H7 (cell line): ENCODE measurements around the gene ERGIC1. TPM values are rescaled to one million over a fixed set of nuclear protein-coding genes. Genes with fewer than 3 reads are reported as not detected.
A peak's percentile ranks its signal among the peaks of the same experiment; 100 is the strongest.

Experiments used
- DNase-seq: peaks from one replicate; pipeline ENCODE4 v3.0.0; 2012
- H3K27me3 ChIP-seq: 2 replicates; pipeline ENCODE4 v1.6.0; 2011; ENCODE audit warnings: mild to moderate bottlenecking, low read length; ENCODE audit not compliant: control insufficient read depth, insufficient read depth
- H3K36me3 ChIP-seq: replicated peaks from 2 replicates; pipeline ENCODE4 v1.5.1; 2011; ENCODE audit warnings: low read length; ENCODE audit not compliant: control insufficient read depth, insufficient read depth
- H3K4me3 ChIP-seq: 2 replicates; pipeline ENCODE4 v1.5.1; 2011; ENCODE audit warnings: low read depth, mild to moderate bottlenecking, control low read depth, low read length, moderate library complexity; ENCODE audit not compliant: insufficient read depth
- total RNA-seq: library from RNA; depleted of rRNA; stranded (reverse); fragments of >200 nt; shearing (Covaris generic); gene quantifications from 2 replicates; pipeline ENCODE4 v1.2.3, GENCODE V29; 2014

Gene ERGIC1
- total RNA-seq, 1 experiment from 2014 or later, result 102 TPM

DNA sequence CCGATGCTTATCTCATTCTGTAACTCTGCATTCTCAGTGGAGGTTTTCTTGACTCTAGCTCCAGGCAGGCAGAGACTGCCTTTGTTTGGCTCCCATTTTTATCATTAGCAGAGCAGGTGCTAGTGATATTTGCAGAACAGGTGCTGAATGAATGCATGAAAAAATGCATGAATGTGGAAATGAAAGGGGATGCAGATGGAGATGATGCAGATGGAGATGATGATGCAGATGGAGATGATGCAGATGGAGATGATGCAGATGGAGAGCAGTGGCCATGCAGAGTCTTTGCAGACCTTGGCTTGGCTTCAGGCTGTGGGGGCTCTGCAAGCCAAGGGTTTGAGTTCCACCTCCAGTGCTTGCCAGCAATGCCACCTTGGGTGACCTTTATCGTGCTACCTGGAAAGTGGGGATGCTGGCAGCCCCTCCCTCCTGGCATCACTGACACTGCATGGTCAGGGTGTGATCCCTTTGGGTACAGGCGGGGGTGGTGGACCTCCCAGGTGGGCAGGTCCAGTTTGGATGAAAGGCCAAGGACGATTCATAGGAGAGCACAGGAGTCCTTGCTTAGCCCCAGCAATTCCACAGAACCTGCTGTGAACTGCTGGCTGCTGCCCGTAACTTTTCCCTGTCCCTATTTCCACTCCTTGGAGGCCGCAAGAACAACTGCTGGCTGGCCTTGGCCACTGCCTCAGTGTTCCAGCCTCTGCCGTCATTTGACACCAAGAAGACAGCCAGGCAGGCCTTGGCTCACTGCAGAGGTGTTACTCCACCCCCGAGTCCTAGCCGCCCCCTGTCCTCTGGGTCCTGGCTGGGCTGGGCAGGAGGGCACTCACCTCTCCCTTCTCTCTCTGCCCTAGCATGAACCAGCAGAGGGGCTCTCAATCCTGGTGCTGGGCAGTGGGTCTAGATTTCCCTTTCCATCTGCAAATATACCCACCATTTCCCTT, 33.0 kb downstream of the ERGIC1 start:
- H3K36me3 ChIP-seq, result peaks cover 1% of the 10 kb centered on the region
- H3K27me3 ChIP-seq, result no peaks in the 10 kb centered on the region
- DNase-seq, result peak; percentile 72
- H3K4me3 ChIP-seq, result no peak overlapping the region

DNA sequence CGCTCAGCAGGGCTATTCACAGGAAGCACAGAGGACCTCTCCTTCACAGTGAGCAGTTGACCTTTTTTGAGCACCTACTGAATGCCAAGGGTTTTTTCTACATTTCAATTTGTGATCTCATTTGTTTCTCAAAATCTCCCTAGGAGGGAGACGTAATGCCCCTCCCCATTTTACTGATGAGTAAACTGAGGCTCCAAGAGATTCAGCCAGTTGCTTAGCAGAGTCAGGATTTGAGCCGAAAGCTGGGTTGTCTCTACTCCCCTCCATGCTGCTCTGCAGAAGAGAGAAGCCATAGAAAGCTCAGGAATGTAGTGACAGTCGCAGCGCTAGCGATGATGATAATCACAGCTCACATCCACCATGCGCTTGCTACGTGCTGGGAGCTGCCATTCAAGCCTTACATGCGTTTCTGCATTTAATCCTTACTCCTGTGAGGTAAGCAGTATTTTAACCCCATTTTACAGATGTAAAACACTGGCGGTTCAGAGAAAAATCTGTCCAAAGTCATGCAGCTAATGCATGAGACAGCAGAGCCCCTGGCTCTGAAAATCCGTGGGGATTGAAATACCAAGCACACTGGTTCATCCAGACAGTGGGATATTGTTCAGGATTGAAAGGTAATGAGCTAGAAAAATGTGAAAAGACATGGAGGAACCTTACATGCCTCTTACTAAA, 33.8 kb downstream of the ERGIC1 start:
- DNase-seq, result no peak
- no peaks in the 10 kb centered on the region for H3K27me3 ChIP-seq
- no peak overlapping the region for H3K4me3 ChIP-seq
- peaks cover 1% of the 10 kb centered on the region; the same call in 1 of the 2 replicates for H3K36me3 ChIP-seq

DNA sequence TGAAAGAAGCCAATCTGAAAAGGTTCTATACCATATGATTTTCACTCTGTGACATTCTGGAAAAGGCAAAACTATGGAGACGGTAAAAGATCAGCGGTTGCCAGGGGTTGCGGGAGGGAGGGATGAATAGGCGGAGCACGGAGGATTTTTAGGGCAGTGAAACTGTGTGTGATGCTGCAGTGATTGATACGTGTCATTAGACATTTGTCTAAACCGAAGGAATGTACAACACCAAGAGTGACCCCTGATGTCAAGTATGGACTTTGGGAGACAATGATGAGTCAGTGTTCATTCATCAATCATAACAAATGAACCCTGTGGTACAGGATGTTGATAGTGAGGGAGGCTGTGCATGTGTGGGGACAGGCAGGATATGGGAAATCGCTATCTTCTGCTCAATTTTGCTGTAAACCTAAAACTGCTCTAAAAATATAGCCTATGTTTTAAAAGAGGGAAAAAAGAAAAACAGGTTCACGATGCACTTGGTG, 34.4 kb downstream of the ERGIC1 start:
- H3K4me3 ChIP-seq, result no peak overlapping the region
- peaks cover 1% of the 10 kb centered on the region; the same call in 1 of the 2 replicates for H3K36me3 ChIP-seq
- no peak for DNase-seq
- H3K27me3 ChIP-seq, result no peaks in the 10 kb centered on the region

DNA sequence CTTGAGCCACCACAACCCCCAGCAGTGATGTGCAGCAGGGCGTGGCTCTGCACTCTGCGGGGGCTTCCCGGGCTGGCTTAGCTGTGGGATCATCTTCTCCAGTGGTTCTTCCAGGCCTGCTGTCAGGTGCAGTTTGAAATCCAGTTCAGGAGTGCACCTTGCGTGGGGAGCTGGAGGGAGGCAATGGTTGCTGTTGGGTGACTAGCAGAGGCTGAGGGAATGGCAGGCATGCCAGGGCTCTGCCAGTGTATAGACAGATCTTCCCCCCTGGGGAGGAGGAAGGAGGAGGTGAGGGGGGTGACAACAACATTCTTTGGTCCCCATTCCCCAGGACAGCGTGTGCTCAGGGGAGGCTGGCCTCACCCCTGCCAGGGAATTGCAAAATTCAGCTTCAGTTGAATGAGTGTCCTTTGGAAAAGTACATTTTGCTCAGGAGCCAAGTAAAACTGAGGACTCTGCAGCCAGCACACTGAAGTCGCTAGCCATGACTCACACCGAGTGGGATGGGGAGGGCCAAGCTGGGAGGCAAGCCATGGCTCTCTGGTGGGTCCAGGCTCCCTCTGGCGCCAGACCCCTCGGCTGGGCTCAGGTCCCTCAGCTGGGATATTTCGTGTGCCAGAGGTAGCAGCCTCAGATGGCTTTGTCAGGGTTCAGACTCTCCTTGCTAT, 35.0 kb downstream of the ERGIC1 start:
- Histone ChIP-seq H3K27me3 (no peaks in the 10 kb centered on the region), H3K4me3 (no peak overlapping the region), H3K36me3 (peaks cover 1% of the 10 kb centered on the region; the same call in 1 of the 2 replicates)
- no peak for DNase-seq

DNA sequence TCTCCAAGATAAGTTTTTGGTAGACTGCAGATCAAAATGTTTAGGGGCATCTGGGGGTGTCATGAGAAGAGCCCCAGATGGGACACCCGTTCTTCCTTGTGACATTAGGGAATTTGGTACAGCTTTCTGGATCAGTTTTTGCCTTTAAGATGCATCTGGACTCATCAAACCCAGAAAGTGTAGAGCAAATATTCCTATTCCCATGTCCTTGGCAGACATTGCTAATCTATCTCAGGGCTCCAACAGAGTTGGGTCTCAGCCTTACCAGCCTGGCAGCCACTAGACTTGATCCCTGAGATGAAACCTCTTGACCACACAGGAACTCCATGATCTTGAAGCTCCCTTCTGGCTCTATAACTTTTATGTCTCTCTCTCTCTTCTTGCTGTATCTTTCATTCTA, 35.6 kb downstream of the ERGIC1 start:
- no peak for DNase-seq
- H3K27me3 ChIP-seq, result no peaks in the 10 kb centered on the region

DNA sequence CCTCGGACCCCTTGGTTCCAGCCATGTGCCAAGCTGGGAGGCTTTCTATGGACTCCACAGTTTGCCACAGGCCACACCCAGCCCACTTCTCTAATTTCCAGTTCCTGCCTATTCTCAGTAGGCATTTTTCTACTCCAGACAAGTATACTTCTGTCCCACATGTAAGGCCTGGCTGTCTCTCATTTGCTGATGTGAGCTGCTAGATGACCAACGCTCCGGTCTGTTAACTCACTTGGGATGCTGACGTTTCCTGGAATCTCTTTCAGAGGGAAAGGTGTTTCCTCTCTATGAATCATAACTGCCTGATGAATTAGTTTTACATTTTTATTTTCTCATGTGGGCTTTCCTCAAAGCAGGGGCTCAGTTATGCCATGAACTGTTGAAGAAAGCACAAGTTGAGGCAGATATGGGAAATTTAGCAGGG, 36.3 kb downstream of the ERGIC1 start:
- no peaks in the 10 kb centered on the region for H3K27me3 ChIP-seq
- DNase-seq, result no peak
- no peak overlapping the region for H3K4me3 ChIP-seq
- H3K36me3 ChIP-seq, result peaks cover 1% of the 10 kb centered on the region; the same call in 1 of the 2 replicates

More for the DNA sequence above, 35.6 kb downstream of the ERGIC1 start:
- Histone ChIP-seq H3K4me3 (no peak overlapping the region), H3K36me3 (peaks cover 1% of the 10 kb centered on the region; the same call in 1 of the 2 replicates)

DNA sequence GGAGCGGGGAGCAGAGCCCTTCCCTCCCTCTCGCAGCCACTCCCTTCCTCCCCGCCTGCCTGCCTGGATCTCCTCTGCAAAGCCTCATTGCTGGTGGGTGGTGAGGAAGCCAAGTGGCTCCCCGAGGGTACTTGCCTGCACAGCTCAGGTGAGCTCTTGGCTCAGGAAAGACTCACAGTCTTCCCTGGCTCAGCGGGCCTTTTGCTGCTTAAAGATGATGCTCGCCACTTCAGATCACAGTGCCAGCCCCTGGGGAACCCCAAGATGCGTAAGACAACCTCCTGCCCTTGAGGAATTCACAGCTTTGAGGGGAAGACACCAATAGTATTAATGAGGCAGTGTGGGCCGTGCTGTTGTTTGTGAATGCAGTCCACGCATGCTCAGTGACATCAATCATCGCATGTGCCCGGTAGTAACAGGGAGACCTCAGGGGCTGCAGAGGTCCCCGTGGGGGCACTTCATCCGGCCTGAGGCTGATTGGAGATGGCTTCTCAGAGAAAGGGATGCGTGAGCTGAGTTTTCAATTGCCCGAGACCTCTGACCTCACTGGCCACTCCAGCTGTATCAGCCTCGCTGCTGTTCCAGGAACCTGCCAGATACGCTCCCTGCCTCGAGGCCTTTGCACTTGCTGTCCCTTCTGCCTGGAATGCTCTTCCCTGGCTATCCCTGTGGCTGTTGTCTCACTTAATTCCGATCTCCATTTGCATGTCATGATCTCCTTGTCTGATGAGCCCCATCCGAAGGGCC, 36.8 kb downstream of the ERGIC1 start:
- no peak overlapping the region for H3K4me3 ChIP-seq
- H3K36me3 ChIP-seq, result peaks cover 1% of the 10 kb centered on the region; the same call in 1 of the 2 replicates
- DNase-seq, result no peak
- no peaks in the 10 kb centered on the region for H3K27me3 ChIP-seq

DNA sequence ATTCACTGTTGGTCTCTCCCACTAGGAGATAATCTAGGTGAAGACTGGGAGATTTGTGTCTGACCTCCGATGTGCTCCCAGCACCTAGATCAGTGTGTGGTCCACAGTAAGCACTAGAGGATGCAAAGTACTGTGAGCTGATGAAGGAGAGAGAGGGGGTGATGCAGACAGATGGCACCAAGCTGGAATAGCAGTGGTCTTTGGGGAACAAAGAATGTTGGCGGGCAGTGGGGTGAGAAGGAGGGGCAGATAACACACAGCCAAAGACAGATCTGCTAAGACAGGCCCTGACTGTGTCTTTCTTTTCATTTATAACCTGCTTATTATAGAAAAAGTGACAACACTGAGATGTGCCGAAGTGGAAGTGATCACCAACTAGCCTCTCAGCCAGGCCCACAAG, 37.5 kb downstream of the ERGIC1 start:
- DNase-seq, result no peak
- peaks cover 1% of the 10 kb centered on the region; the same call in 1 of the 2 replicates for H3K36me3 ChIP-seq
- H3K27me3 ChIP-seq, result no peaks in the 10 kb centered on the region
- no peak overlapping the region for H3K4me3 ChIP-seq

DNA sequence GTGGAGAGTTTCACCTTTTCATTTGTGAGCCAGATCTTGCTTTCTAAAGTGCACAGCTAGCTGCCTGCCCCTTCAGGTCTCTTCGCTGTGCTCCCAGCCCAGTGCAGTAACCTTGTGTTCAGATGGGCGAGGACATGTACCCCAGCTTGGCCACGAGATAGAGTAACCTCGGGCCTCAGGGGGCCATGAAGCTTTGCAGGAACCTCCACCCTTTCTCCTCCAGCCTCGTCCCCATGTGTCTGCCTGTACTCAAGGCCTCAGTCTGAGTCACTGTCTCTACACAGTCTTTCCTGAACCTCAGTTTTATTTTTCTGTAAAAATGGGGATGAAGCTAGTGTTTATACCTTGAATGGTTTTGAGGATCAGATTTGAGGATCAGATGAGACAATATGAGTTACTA, 37.9 kb downstream of the ERGIC1 start:
- Histone ChIP-seq H3K27me3 (no peaks in the 10 kb centered on the region), H3K4me3 (no peak overlapping the region), H3K36me3 (peaks cover 1% of the 10 kb centered on the region; the same call in 1 of the 2 replicates)
- no peak for DNase-seq

DNA sequence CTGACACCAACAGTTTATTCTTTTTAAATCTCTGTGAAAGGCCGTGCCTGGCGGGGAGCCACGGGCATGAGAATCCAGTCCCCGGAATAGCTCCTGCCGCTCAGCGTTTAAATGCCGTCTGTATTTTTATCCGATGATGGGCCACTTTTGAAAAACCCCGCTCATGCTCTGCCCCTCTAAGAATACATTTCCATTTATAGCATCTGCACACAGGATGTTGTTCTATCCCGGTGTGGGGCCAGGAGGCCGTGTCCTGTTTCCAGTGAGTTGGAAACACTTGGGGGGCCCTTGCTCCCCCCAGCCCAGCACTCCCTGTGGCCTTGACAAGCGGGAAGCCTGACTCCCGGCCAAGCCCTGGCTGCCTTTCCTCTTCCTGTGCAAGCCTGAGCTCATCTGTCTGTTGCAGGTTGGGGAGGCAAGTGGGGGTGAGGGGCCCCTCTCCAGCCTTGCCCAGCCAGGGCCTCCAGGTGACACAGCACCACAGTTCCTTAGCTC, 39.0 kb downstream of the ERGIC1 start:
- Histone ChIP-seq H3K27me3 (no peaks in the 10 kb centered on the region), H3K36me3 (peaks cover 1% of the 10 kb centered on the region; the same call in 1 of the 2 replicates), H3K4me3 (no peak overlapping the region)
- peak; percentile 68 for DNase-seq

DNA sequence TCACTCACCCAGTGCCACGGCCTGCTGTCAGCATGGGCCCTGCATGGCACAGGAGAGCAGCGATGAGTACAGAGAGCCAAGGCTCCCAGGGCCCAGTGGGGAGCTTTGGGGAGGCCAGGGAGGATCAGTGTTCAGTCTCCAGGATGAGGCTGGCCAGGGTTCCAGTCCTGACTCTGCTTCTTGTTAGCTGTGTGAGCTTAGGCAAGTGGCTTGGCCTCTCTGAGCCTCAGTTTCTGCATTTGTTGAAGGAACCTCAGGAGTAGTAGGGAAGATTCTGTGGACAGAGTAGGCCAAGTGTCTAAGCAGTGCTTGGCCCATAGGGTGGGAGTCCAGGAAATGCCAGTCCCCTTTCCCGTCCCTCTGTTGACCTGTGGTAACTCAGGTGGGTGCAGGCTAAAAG, 39.5 kb downstream of the ERGIC1 start:
- no peak for DNase-seq
- Histone ChIP-seq H3K27me3 (no peaks in the 10 kb centered on the region), H3K4me3 (no peak overlapping the region), H3K36me3 (peaks cover 1% of the 10 kb centered on the region; the same call in 1 of the 2 replicates)

DNA sequence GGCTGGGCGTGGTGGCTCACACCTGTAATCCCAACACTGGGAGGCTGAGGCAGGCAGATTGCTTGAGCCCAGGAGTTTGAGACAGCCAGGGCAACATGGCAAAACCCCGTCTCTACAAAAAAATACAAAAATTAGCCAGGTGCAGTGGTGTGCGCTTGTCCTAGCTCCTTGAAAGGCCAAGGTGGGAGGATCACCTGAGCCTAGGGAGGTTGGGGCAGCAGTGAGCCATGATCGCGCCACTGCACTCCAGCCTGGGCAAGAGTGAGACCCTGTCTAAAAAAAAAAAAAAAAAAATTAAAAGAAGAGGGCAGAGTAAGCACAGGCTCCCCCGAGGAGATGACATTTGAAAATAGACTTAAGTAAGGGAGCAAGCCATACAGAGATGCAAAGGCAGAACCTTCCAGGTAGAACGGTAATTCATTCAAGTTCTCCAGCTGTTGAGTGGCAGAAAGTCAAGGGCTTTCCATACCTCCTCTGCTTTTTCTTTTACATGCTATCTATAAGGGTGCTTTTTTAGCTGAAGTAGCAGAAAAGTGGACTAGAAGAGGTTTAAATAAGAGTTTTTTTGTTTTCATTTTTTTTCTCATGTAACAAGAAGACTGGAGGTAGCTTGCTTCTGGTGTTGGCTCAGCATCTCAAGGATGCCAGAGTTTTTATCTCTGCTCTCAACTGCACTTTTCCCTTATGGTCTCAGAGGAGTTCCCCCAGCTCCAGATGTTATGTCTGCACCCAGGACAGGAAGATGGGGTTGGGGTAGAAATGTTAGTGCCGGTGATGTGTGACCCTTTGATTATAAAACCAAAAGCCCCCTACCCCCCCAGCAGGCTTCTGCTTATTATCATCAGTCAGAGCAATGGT, 40.8 kb downstream of the ERGIC1 start:
- no peak for DNase-seq
- no peak overlapping the region for H3K4me3 ChIP-seq
- peaks cover 1% of the 10 kb centered on the region; the same call in 1 of the 2 replicates for H3K36me3 ChIP-seq
- H3K27me3 ChIP-seq, result no peaks in the 10 kb centered on the region
